ENCODE data around the gene CRIP2. TPM values are rescaled to one million over a fixed set of nuclear protein-coding genes. Genes with fewer than 3 reads are reported as not detected.
A peak's percentile ranks its signal among the peaks of the same experiment; 100 is the strongest.

Gene CRIP2
- polyA plus RNA-seq, 1 experiment = 19.5 TPM

DNA sequence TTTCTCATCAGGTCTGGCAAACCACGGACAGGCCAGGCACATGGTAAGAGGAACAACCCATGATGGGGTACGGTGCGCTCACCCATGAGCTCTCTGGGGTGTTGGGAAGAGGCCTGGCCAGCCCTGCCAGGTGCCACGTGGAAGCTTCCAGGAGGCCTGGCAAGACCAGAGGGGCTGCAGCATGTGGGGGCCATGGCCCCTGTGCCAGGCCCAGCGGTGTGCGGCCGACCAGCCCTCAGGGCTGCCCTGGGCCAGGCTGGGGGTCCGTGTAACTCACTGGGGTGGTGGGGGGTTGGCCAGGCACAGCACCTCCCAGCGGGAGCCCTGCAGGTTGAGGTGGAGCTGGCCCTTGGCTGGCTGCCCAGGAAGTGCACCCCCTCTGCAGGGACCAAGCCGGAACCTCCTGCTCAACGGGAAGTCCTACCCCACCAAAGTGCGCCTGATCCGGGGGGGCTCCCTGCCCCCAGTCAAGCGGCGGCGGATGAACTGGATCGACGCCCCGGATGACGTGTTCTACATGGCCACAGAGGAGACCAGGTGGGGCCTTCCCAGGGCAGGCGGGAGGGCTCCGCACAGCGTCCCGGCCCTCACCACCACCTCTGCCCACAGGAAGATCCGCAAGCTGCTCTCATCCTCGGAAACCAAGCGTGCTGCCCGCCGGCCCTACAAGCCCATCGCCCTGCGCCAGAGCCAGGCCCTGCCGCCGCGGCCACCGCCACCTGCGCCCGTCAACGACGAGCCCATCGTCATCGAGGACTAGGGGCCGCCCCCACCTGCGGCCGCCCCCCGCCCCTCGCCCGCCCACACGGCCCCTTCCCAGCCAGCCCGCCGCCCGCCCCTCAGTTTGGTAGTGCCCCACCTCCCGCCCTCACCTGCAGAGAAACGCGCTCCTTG, 4.9 kb upstream of the CRIP2 start:
- DNase-seq (ENCODE audit: low read depth) = no peak
- TF ChIP-seq CTCF (IDR thresholded peaks at IDR 0.05; ENCODE audit: insufficient read depth, low read depth, low read length) = no peak
- Histone ChIP-seq H3K27me3 (ENCODE audit: control insufficient read depth, insufficient read depth, low read length) (no peaks in the 10 kb centered on the region), H3K36me3 (ENCODE audit: control insufficient read depth, insufficient read depth, low read length) (peaks cover 24% of the 10 kb centered on the region), H3K4me3 (ENCODE audit: low read depth, low read length) (no peak overlapping the region)
- CTCF ChIA-PET = interaction anchor here (0.7 to 4.0 kb wide), 6 partner anchors 11 to 67 kb away, joined by 3 to 31 read pairs (median 12); no protein-coding TSS in a partner anchor
- POLR2A ChIA-PET = no interaction called here

DNA sequence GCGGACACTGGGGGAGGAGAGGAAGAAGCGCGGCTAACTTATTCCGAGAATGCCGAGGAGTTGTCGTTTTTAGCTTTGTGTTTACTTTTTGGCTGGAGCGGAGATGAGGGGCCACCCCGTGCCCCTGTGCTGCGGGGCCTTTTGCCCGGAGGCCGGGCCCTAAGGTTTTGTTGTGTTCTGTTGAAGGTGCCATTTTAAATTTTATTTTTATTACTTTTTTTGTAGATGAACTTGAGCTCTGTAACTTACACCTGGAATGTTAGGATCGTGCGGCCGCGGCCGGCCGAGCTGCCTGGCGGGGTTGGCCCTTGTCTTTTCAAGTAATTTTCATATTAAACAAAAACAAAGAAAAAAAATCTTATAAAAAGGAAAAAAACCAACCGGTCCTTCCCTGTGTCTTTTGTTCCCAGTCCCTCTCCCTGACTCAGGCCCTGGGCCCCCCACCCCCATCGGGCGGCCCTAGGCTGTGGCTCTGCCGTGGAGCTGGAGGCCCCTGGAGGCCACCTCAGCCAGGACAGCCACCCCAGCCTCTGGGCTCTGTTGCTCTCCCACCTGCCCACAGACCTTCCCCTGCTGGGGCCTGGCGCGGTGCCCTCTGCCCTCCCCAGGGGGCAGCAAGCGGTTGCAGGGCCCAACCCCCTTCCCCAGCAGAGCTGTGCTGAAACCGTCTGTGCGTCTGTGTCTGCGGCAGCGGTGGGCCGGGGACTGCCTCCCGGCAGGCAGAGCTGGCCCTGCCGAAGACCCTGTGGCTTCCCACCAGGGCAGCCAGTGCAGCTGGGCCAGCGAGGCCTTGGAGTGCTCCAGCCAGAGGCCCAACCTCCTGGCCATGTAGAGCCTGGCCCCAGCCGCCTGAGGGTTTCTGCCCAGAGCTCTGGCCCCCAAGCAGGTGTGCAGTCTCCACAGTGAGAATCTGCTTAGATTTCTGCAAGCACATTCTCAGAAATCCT, 4.0 kb upstream of the CRIP2 start:
- TF ChIP-seq CTCF (IDR thresholded peaks at IDR 0.05; ENCODE audit: insufficient read depth, low read depth, low read length) = no peak
- ChIA-PET CTCF (interaction anchor here (0.7 to 4.0 kb wide), 4 partner anchors 11 to 66 kb away, joined by 3 to 31 read pairs (median 12); no protein-coding TSS in a partner anchor), POLR2A (no interaction called here)
- H3K4me3 ChIP-seq (ENCODE audit: low read depth, low read length) = no peak overlapping the region
- no peak for DNase-seq (ENCODE audit: low read depth)
- H3K36me3 ChIP-seq (ENCODE audit: control insufficient read depth, insufficient read depth, low read length) = peaks cover 19% of the 10 kb centered on the region
- H3K27me3 ChIP-seq (ENCODE audit: control insufficient read depth, insufficient read depth, low read length) = no peaks in the 10 kb centered on the region

DNA sequence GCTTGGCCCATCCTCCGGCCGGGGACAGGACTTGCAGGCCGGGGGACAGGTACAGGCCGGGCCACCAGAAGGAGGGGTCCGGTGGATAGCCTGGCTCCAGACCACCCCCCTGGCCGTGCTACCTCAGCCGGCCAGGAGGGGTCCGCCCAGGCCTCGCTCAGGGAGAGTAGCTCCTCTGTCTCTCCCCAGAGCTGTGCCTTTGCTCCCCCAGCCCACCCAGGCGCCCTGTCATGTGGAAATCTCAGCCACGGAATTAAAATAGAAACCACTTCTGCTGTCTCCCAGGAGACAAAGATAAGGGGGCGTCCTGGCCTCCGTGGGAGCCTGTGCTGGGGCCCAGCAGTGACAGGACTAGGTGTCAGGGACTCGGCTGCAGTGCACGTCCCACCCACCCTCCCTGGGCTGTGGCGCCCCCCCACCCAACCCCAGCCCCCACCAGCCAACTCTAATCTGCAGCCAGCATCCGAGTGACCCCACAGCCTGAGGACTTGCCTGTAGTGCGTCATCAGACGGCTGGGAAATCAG, 3.3 kb upstream of the CRIP2 start:
- ChIA-PET CTCF (interaction anchor here (2.3 to 4.0 kb wide), 3 partner anchors 10 to 23 kb away, joined by 9 to 31 read pairs (median 15); no protein-coding TSS in a partner anchor), POLR2A (interaction anchor here (0.6 kb wide), 1 partner anchor 379 kb away, joined by 3 read pairs; no protein-coding TSS in a partner anchor)
- H3K27me3 ChIP-seq (ENCODE audit: control insufficient read depth, insufficient read depth, low read length) = no peaks in the 10 kb centered on the region
- no peak overlapping the region for H3K4me3 ChIP-seq (ENCODE audit: low read depth, low read length)
- TF ChIP-seq CTCF (IDR thresholded peaks at IDR 0.05; ENCODE audit: insufficient read depth, low read depth, low read length) = 0 out of 2 replicates have a peak, but pooled peaks have one; percentile 17
- peaks cover 19% of the 10 kb centered on the region for H3K36me3 ChIP-seq (ENCODE audit: control insufficient read depth, insufficient read depth, low read length)
- no peak for DNase-seq (ENCODE audit: low read depth)

DNA sequence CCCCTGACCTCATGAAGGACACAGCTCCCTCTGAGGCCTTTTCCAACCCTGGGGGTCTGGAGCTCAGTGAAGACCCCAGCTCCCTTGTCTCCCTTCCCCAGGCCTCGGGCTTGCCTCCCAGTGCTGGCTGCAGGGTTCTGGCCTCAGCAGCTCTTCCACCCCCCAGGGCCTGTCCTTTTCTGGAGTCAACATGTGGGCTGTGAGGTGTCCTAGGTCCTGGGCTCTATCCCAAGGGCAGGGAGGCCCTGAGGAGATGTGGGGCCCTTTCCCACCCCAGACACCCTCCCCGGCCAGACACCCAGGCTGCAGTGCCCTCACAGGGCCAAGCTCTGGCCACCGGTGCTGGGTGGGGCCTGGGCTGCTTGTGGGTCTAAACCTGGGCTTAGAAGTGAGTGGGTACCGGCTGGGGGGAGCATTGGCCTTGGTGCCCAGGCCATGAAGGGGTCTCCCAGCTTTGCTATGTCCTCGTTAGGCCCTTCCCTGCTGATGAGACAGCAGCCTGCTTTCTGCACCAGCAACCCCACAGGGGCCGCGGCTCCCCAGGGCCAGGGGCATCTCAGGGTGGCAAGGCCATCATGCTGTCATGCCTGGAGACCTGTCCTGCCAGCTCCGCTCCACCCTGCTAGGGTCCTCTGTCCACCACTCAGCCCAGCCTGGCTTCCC, 2.7 kb upstream of the CRIP2 start:
- no peak for DNase-seq (ENCODE audit: low read depth)
- POLR2A ChIA-PET = interaction anchor here (0.6 kb wide), 1 partner anchor 380 kb away, joined by 3 read pairs; no protein-coding TSS in a partner anchor
- CTCF ChIA-PET = interaction anchor here (4.0 kb wide), 2 partner anchors 10 to 18 kb away, joined by 15 to 31 read pairs; no protein-coding TSS in a partner anchor
- H3K27me3 ChIP-seq (ENCODE audit: control insufficient read depth, insufficient read depth, low read length) = no peaks in the 10 kb centered on the region
- peaks cover 19% of the 10 kb centered on the region for H3K36me3 ChIP-seq (ENCODE audit: control insufficient read depth, insufficient read depth, low read length)
- no peak overlapping the region for H3K4me3 ChIP-seq (ENCODE audit: low read depth, low read length)
- TF ChIP-seq CTCF (IDR thresholded peaks at IDR 0.05; ENCODE audit: insufficient read depth, low read depth, low read length) = no peak
